PFSK-1 (cell line): ENCODE measurements around the gene DNAJB1.

Experiments
- POLR2AphosphoS5 ChIP-seq: IDR thresholded peaks from 2 replicates; pipeline ENCODE4 v1.6.1; 2012; ENCODE audit warnings: low read depth, mild to moderate bottlenecking, control low read depth, low read length, moderate library complexity
- SIN3A ChIP-seq: IDR thresholded peaks from 2 replicates; pipeline ENCODE4 v1.6.1; 2012; ENCODE audit warnings: mild to moderate bottlenecking, low read length, moderate library complexity, borderline replicate concordance; ENCODE audit not compliant: insufficient read depth
- TAF1 ChIP-seq: IDR thresholded peaks from 2 replicates; pipeline ENCODE4 v1.6.1; 2012; ENCODE audit warnings: low read length, control low read depth, borderline replicate concordance; ENCODE audit not compliant: insufficient read depth
- TF ChIP-seq, protein P1 (sequence below), 2 experiments: IDR thresholded peaks; 2 replicates each; pipeline versions ENCODE4 v1.6.1 to v1.8.0; 2011 to 2012; ENCODE audit warnings: low read depth in 2 of 2, low read length in 2 of 2, control low read depth in 1 of 2, inconsistent platforms in 1 of 2, mild to moderate bottlenecking in 1 of 2, moderate library complexity in 1 of 2; ENCODE audit not compliant: insufficient read depth in 1 of 2

DNA sequence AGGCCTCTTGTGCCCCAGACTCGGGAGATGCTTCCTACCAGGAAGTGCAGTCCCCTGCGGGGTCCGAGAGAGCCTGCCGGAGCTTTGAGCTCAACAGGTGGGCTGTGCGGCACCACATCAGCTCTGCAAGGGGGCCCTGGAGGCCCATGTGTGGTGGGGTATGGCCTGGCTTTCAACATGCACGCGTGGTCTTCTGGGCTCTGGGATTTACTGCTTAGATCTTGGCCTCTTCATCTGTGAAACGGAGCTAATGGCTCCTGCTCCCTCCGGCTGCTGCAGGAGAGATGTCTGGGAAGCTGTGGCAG lies 35.7 kb upstream of the DNAJB1 start:
- TF ChIP-seq POLR2AphosphoS5 (no peak), TAF1 (no peak), SIN3A (no peak)
- TF ChIP-seq, protein P1, sequence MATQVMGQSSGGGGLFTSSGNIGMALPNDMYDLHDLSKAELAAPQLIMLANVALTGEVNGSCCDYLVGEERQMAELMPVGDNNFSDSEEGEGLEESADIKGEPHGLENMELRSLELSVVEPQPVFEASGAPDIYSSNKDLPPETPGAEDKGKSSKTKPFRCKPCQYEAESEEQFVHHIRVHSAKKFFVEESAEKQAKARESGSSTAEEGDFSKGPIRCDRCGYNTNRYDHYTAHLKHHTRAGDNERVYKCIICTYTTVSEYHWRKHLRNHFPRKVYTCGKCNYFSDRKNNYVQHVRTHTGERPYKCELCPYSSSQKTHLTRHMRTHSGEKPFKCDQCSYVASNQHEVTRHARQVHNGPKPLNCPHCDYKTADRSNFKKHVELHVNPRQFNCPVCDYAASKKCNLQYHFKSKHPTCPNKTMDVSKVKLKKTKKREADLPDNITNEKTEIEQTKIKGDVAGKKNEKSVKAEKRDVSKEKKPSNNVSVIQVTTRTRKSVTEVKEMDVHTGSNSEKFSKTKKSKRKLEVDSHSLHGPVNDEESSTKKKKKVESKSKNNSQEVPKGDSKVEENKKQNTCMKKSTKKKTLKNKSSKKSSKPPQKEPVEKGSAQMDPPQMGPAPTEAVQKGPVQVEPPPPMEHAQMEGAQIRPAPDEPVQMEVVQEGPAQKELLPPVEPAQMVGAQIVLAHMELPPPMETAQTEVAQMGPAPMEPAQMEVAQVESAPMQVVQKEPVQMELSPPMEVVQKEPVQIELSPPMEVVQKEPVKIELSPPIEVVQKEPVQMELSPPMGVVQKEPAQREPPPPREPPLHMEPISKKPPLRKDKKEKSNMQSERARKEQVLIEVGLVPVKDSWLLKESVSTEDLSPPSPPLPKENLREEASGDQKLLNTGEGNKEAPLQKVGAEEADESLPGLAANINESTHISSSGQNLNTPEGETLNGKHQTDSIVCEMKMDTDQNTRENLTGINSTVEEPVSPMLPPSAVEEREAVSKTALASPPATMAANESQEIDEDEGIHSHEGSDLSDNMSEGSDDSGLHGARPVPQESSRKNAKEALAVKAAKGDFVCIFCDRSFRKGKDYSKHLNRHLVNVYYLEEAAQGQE (IDR thresholded peaks at IDR 0.05; ENCODE audit: insufficient read depth in 1 of 2, low read depth in 2 of 2, low read length in 2 of 2), result no peak
